ENCODE measurements around the gene CADM3.

The CADM3 gene

GRCh38 chr1:159170639-159171038 lies 776 bp upstream of the CADM3 start:
- TF ChIP-seq CTCF (IDR thresholded peaks at IDR 0.05; ENCODE audit: low read depth, low read length) (no peak), EZH2phosphoT487 (IDR thresholded peaks at IDR 0.05; ENCODE audit: low read depth) (no peak)
- Histone ChIP-seq H3K4me3 (ENCODE audit: low read length) (no peak overlapping the region), H3K36me3 (replicated peaks; ENCODE audit: low read depth, low read length) (no peaks in the 10 kb centered on the region), H3K9me3 (ENCODE audit: insufficient read depth, low read length) (no peaks in the 10 kb centered on the region), H3K4me2 (ENCODE audit: low read length) (no peak overlapping the region), H2AFZ (ENCODE audit: low read depth, low read length) (no peak overlapping the region), H3K79me2 (ENCODE audit: low read length) (no peaks in the 10 kb centered on the region), H3K4me1 (ENCODE audit: low read length) (no peaks in the 10 kb centered on the region), H4K20me1 (ENCODE audit: insufficient read depth, low read length) (peaks cover 7% of the 10 kb centered on the region; the same call in 1 of the 2 replicates), H3K9ac (ENCODE audit: low read length) (no peak overlapping the region), H3K27ac (ENCODE audit: low read length) (no peak overlapping the region), H3K27me3 (ENCODE audit: low read depth, low read length) (peaks cover 49% of the 10 kb centered on the region)

GRCh38 chr1:159171688-159172501 lies 480 bp downstream of the CADM3 start:
- peaks cover 13% of the 10 kb centered on the region for H4K20me1 ChIP-seq (ENCODE audit: insufficient read depth, low read length)
- peaks cover 37% of the 10 kb centered on the region for H3K27me3 ChIP-seq (ENCODE audit: low read depth, low read length)
- H3K4me1 ChIP-seq (ENCODE audit: low read length): no peaks in the 10 kb centered on the region
- no peaks in the 10 kb centered on the region for H3K79me2 ChIP-seq (ENCODE audit: low read length)
- H2AFZ ChIP-seq (ENCODE audit: low read depth, low read length): no peak overlapping the region
- no peak overlapping the region for H3K9ac ChIP-seq (ENCODE audit: low read length)
- no peaks in the 10 kb centered on the region for H3K36me3 ChIP-seq (replicated peaks; ENCODE audit: low read depth, low read length)
- TF ChIP-seq EZH2phosphoT487 (IDR thresholded peaks at IDR 0.05; ENCODE audit: low read depth): no peak
- no peak for TF ChIP-seq CTCF (IDR thresholded peaks at IDR 0.05; ENCODE audit: low read depth, low read length)
- H3K4me2 ChIP-seq (ENCODE audit: low read length): no peak overlapping the region
- no peaks in the 10 kb centered on the region for H3K9me3 ChIP-seq (ENCODE audit: insufficient read depth, low read length)
- H3K27ac ChIP-seq (ENCODE audit: low read length): no peak overlapping the region
- H3K4me3 ChIP-seq (ENCODE audit: low read length): no peak overlapping the region

DNA sequence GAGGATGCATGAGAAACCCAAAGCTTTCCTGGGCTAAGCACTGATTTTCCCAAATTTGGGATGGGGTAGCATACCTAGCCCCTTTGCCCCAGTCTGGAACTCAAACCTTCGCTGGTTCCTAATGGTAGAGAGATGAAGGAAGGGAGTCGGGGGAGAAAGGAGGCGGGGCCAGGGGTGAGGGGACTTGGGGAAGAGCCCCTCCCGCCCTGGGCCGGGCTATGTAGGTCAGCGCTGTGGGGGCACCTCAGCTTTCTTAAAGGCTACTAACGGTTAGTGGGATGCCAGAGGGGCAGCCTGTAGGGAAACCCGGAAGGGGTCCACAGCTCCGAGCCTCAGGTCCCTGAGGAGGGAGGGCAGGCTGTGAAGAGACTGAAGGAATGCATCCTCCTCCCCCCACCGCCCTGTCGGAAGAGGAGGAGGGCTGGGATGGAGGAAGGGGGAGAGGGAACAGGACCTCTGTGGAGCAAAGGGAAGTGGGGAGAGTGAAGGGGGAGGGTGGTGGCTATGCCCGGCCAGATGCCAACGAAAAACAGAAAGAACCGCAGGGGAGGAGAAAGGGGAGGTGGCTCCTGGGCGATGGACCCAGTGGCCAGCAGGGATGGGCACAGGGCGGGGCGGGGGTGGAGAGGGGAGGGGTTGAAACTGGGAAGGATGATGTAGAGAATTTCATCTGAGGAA lies 1.3 kb downstream of the CADM3 start:
- Histone ChIP-seq H3K79me2 (ENCODE audit: low read length) (no peaks in the 10 kb centered on the region), H2AFZ (ENCODE audit: low read depth, low read length) (no peak overlapping the region), H3K27ac (ENCODE audit: low read length) (no peak overlapping the region), H3K9ac (ENCODE audit: low read length) (no peak overlapping the region), H3K36me3 (replicated peaks; ENCODE audit: low read depth, low read length) (no peaks in the 10 kb centered on the region), H3K4me3 (ENCODE audit: low read length) (no peak overlapping the region), H3K9me3 (ENCODE audit: insufficient read depth, low read length) (no peaks in the 10 kb centered on the region), H3K27me3 (ENCODE audit: low read depth, low read length) (peaks cover 28% of the 10 kb centered on the region), H4K20me1 (ENCODE audit: insufficient read depth, low read length) (peaks cover 19% of the 10 kb centered on the region), H3K4me2 (ENCODE audit: low read length) (no peak overlapping the region), H3K4me1 (ENCODE audit: low read length) (no peaks in the 10 kb centered on the region)
- no peak for TF ChIP-seq CTCF (IDR thresholded peaks at IDR 0.05; ENCODE audit: low read depth, low read length)

- no peaks in the 10 kb centered on the region for H3K36me3 ChIP-seq (replicated peaks; ENCODE audit: low read depth, low read length)
- TF ChIP-seq EZH2phosphoT487 (IDR thresholded peaks at IDR 0.05; ENCODE audit: low read depth) (no peak), CTCF (IDR thresholded peaks at IDR 0.05; ENCODE audit: low read depth, low read length) (no peak)
- no peaks in the 10 kb centered on the region for H3K79me2 ChIP-seq (ENCODE audit: low read length)
- peaks cover 19% of the 10 kb centered on the region for H4K20me1 ChIP-seq (ENCODE audit: insufficient read depth, low read length)
- H3K9ac ChIP-seq (ENCODE audit: low read length): no peak overlapping the region
- no peaks in the 10 kb centered on the region for H3K4me1 ChIP-seq (ENCODE audit: low read length)
- no peak overlapping the region for H3K27ac ChIP-seq (ENCODE audit: low read length)
- H3K27me3 ChIP-seq (ENCODE audit: low read depth, low read length): peaks cover 23% of the 10 kb centered on the region
- no peaks in the 10 kb centered on the region for H3K9me3 ChIP-seq (ENCODE audit: insufficient read depth, low read length)
- H3K4me2 ChIP-seq (ENCODE audit: low read length): no peak overlapping the region
- no peak overlapping the region for H3K4me3 ChIP-seq (ENCODE audit: low read length)
- H2AFZ ChIP-seq (ENCODE audit: low read depth, low read length): no peak overlapping the region
Observed at GRCh38 chr1:159173320-159173719, 1.9 kb downstream of the CADM3 start.

All from OCI-LY3 (cell line).